Coronary artery (tissue), 2 donors: ENCODE measurements around the gene HSPA14.
A peak's percentile ranks its signal among the peaks of the same experiment; 100 is the strongest.
"Not testable (repeated sequence)": the region's sequence is repeated elsewhere in the genome, so short reads cannot be mapped to it uniquely, and the experiment has no call there.

Source experiments
- DNase-seq: peaks from one replicate; pipeline ENCODE4 v3.0.0-alpha.2; 2017; ENCODE audit warnings: low spot score
- H3K27ac ChIP-seq, 2 donors: fragments of 200-600 bp; sonication (generic); one replicate each; pipeline ENCODE4 v1.5.1; 2016 to 2019
- H3K4me3 ChIP-seq: fragments of 200-600 bp; sonication (generic); 2 replicates; pipeline ENCODE4 v1.5.1; 2016; ENCODE audit warnings: mild to moderate bottlenecking, moderate library complexity
- CTCF ChIP-seq: fragments of 200-600 bp; sonication (generic); IDR thresholded peaks from one replicate; pipeline ENCODE4 v1.5.1; 2019; ENCODE audit warnings: antibody characterized with exemption

HSPA14 gene

GRCh38 chr10:14889318-14889717 lies 51.2 kb downstream of the HSPA14 start:
- H3K4me3 ChIP-seq = no peak overlapping the region
- H3K27ac ChIP-seq = no peak overlapping the region
- no peak for DNase-seq
- no peak for TF ChIP-seq CTCF

- no peak for DNase-seq
- no peak overlapping the region for H3K4me3 ChIP-seq
- no peak for TF ChIP-seq CTCF
- H3K27ac ChIP-seq = no peak overlapping the region
Measured at GRCh38 chr10:14891151-14891550, 53.0 kb downstream of the HSPA14 start.

- H3K27ac ChIP-seq = no peak overlapping the region
- no peak overlapping the region for H3K4me3 ChIP-seq
- TF ChIP-seq CTCF = peak; percentile 30
- no peak for DNase-seq
Measured at GRCh38 chr10:14904316-14904732, 66.2 kb downstream of the HSPA14 start.

- Histone ChIP-seq H3K27ac (no peak overlapping the region), H3K4me3 (no peak overlapping the region)
- no peak for DNase-seq
- no peak for TF ChIP-seq CTCF
Measured at GRCh38 chr10:14904864-14905263, 66.8 kb downstream of the HSPA14 start.

GRCh38 chr10:14905890-14906289 lies 67.8 kb downstream of the HSPA14 start:
- DNase-seq = no peak
- Histone ChIP-seq H3K4me3 (no peak overlapping the region), H3K27ac (no peak overlapping the region)
- no peak for TF ChIP-seq CTCF

- no peak for TF ChIP-seq CTCF
- no peak overlapping the region for H3K4me3 ChIP-seq
- no peak overlapping the region for H3K27ac ChIP-seq
- DNase-seq = no peak
Measured at GRCh38 chr10:14906765-14907164, 68.7 kb downstream of the HSPA14 start.

- H3K4me3 ChIP-seq, H3K27ac ChIP-seq, DNase-seq: not testable (repeated sequence)
Measured at GRCh38 chr10:14907591-14907990, 69.5 kb downstream of the HSPA14 start.

GRCh38 chr10:14909101-14909500 lies 71.0 kb downstream of the HSPA14 start:
- Histone ChIP-seq H3K4me3 (no peak overlapping the region), H3K27ac (no peak overlapping the region)
- TF ChIP-seq CTCF = no peak
- DNase-seq = no peak
